GM10248 (cell line): ENCODE data around the gene BRINP1.

ENCODE experiments used
- CTCF ChIA-PET: fragments of 300-600 bp; sonication (Branson Sonifier 250); formaldehyde crosslinking; extraction: SDS; loops from one replicate; lab custom pipeline; 2021; ENCODE audit warnings: antibody characterized with exemption; lab: Yijun Ruan, JAX
- POLR2A ChIA-PET: fragments of 350-650 bp; sonication (Branson Sonifier 250); formaldehyde crosslinking; extraction: SDS; loops from one replicate; lab custom pipeline; 2020; ENCODE audit warnings: antibody characterized with exemption; lab: Yijun Ruan, JAX
- DNase-seq: peaks from one replicate; pipeline ENCODE4 v3.0.0; 2012; ENCODE audit errors: extremely low spot score
- CTCF ChIP-seq: IDR thresholded peaks from 2 replicates; pipeline ENCODE4 v1.5.1; 2012; ENCODE audit warnings: mild to moderate bottlenecking, low read depth; ENCODE audit errors: extremely low read depth, missing control alignments, control extremely low read depth

The BRINP1 gene

GRCh38 chr9:119349351-119349825 is 19.8 kb downstream of the BRINP1 start:
- no peak for DNase-seq
- ChIA-PET CTCF (no interaction called here), POLR2A (no interaction called here)
- no peak for TF ChIP-seq CTCF

- DNase-seq, result no peak
- CTCF ChIA-PET, result no interaction called here
- POLR2A ChIA-PET, result no interaction called here
- no peak for TF ChIP-seq CTCF
Observed at GRCh38 chr9:119343059-119343990, 25.9 kb downstream of the BRINP1 start.

GRCh38 chr9:119339056-119339455 is 30.2 kb downstream of the BRINP1 start:
- POLR2A ChIA-PET, result no interaction called here
- TF ChIP-seq CTCF, result no peak
- CTCF ChIA-PET, result interaction anchor here (2.5 kb wide), 1 partner anchor 14 kb away, joined by 5 read pairs; no protein-coding TSS in a partner anchor
- no peak for DNase-seq

- no peak for DNase-seq
- ChIA-PET CTCF (interaction anchor here (1.5 kb wide), 1 partner anchor 23 kb away, joined by 3 read pairs; no protein-coding TSS in a partner anchor), POLR2A (no interaction called here)
- no peak for TF ChIP-seq CTCF
Observed at GRCh38 chr9:119337573-119337972, 31.7 kb downstream of the BRINP1 start.

GRCh38 chr9:119334745-119335144 is 34.5 kb downstream of the BRINP1 start:
- no peak for TF ChIP-seq CTCF
- CTCF ChIA-PET, result no interaction called here
- POLR2A ChIA-PET, result no interaction called here
- no peak for DNase-seq

- CTCF ChIA-PET, result no interaction called here
Observed at GRCh38 chr9:119333507-119334229, 35.6 kb downstream of the BRINP1 start.

More at GRCh38 chr9:119333507-119334229, 35.6 kb downstream of the BRINP1 start:
- POLR2A ChIA-PET, result no interaction called here
- no peak for DNase-seq
- no peak for TF ChIP-seq CTCF
